CD4-positive, CD25-positive, alpha-beta regulatory T cell (primary cell): ENCODE data around the gene DBP. TPM values are rescaled to one million over a fixed set of nuclear protein-coding genes. Genes with fewer than 3 reads are reported as not detected.

Experiments used
- ATAC-seq, 2 donors: fragments of 150-1000 bp; cut with Tn5 transposase; one replicate each; pipeline ENCODE4 v1.10.0; 2021; ENCODE audit warnings: low read depth in 2 of 2, moderate number of reproducible peaks in 2 of 2, moderate library complexity in 1 of 2
- DNase-seq, 3 donors: peaks; one replicate each; pipeline versions ENCODE4 v3.0.0 to v3.0.0-alpha.2; 2012 to 2022; ENCODE audit warnings: mixed read lengths in 1 of 3
- H3K27ac ChIP-seq: one replicate; pipeline ENCODE4 v1.7.0; 2013; ENCODE audit warnings: mild to moderate bottlenecking, low read length; ENCODE audit not compliant: insufficient read depth, poor library complexity, severe bottlenecking
- H3K27me3 ChIP-seq: one replicate; pipeline ENCODE4 v1.7.0; 2013; ENCODE audit warnings: low read length; ENCODE audit not compliant: control insufficient read depth, insufficient read depth
- H3K36me3 ChIP-seq: one replicate; pipeline ENCODE4 v1.7.0; 2013; ENCODE audit warnings: mild to moderate bottlenecking, low read length, moderate library complexity; ENCODE audit not compliant: control insufficient read depth, insufficient read depth
- H3K4me1 ChIP-seq: 2 replicates; pipeline ENCODE4 v1.7.0; 2013; ENCODE audit warnings: mild to moderate bottlenecking, low read length; ENCODE audit not compliant: insufficient read depth, control insufficient read depth, poor library complexity, severe bottlenecking
- H3K4me3 ChIP-seq: one replicate; pipeline ENCODE4 v1.7.0; 2013; ENCODE audit warnings: low read depth, mild to moderate bottlenecking, low read length, moderate library complexity
- H3K9me3 ChIP-seq, 2 experiments: 1 replicate in 1 of 2; 2 replicates in 1 of 2; pipeline ENCODE4 v1.7.0; 2013; ENCODE audit warnings: low read length in 2 of 2, mild to moderate bottlenecking in 1 of 2, moderate library complexity in 1 of 2; ENCODE audit not compliant: control insufficient read depth in 2 of 2
- H3K27ac Mint-ChIP-seq, 3 donors: one replicate each; pipeline ENCODE4 v1.8.0; 2020 to 2022; ENCODE audit warnings: mild to moderate bottlenecking in 3 of 3, mixed read lengths in 3 of 3, moderate library complexity in 2 of 3
- H3K27me3 Mint-ChIP-seq: one replicate; pipeline ENCODE4 v1.8.0; 2022; ENCODE audit warnings: mild to moderate bottlenecking, mixed read lengths
- H3K36me3 Mint-ChIP-seq: one replicate; pipeline ENCODE4 v1.8.0; 2020; ENCODE audit warnings: mixed read lengths
- H3K4me1 Mint-ChIP-seq, 4 donors: one replicate each; pipeline ENCODE4 v1.8.0; 2020 to 2022; ENCODE audit warnings: mixed read lengths in 4 of 4, mild to moderate bottlenecking in 1 of 4
- H3K4me3 Mint-ChIP-seq, 4 donors: one replicate each; pipeline ENCODE4 v1.8.0; 2020 to 2022; ENCODE audit warnings: mild to moderate bottlenecking in 4 of 4, mixed read lengths in 4 of 4, moderate library complexity in 3 of 4
- H3K9me3 Mint-ChIP-seq, 7 donors: one replicate each; pipeline ENCODE4 v1.8.0; 2020 to 2022; ENCODE audit warnings: mixed read lengths in 7 of 7, mild to moderate bottlenecking in 3 of 7, moderate library complexity in 2 of 7
- polyA plus RNA-seq, 4 donors: library from polyadenylated mRNA; unstranded; fragments of 300-500 nt; fragmentation: Illumina TruSeq; gene quantifications; one replicate each; pipeline ENCODE4 v1.2.3, GENCODE V29; 2021
- total RNA-seq: library from RNA; stranded (reverse); gene quantifications from one replicate; pipeline ENCODE4 v1.2.3, GENCODE V29; 2022

Gene DBP
- total and polyA plus RNA-seq, 5 donors from 2014 or later: 37.7 to 96.6 (median 85.3) TPM

DNA sequence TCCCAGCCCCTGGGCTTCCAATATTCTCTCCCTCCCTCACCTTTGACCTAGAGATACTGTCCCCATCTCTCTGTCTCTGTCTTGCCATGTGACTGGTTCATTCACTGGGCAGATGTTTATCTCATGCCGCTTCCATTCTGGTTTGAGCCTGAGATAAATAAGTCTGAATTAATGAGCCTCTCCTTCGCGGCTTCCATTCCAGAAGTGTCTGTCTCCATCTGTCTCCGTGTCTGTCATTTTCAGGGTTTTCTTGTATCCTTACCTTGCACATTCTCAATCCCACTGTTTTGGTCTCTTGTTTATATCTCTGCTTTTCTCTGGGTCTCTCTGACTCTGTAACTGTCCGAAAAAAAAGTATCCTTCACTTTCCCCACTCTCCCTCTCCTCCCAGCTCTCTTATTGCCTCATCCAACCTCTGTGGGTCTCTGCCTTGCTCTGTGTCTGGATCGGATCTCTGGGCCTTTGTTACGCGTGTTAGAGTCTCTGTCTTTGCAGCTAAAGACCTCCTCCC lies 13.6 kb downstream of the DBP start:
- Mint-ChIP-seq H3K27me3 (no peaks in the 10 kb centered on the region), H3K4me1 (peaks cover 7 to 51% (median 32%) of the 10 kb centered on the region in 4 donors), H3K27ac (peak overlapping the region; percentile 85 to 93 (median 85)), H3K36me3 (peaks cover 11% of the 10 kb centered on the region), H3K9me3 (no peaks in the 10 kb centered on the region), H3K4me3 (peak overlapping the region; percentile 78 to 91 (median 85))
- Histone ChIP-seq H3K9me3 (no peaks in the 10 kb centered on the region), H3K4me3 (peak overlapping the region; percentile 63), H3K27ac (peak overlapping the region; percentile 70), H3K36me3 (no peaks in the 10 kb centered on the region), H3K27me3 (no peaks in the 10 kb centered on the region), H3K4me1 (peaks cover 22% of the 10 kb centered on the region)
- DNase-seq (no peak), ATAC-seq (no peak)

GRCh38 chr19:48619692-48620585 lies 17.2 kb downstream of the DBP start:
- H3K4me1 Mint-ChIP-seq: peaks cover 7 to 73% (median 40%) of the 10 kb centered on the region in 4 donors
- no peaks in the 10 kb centered on the region for H3K9me3 Mint-ChIP-seq
- no peaks in the 10 kb centered on the region for H3K27me3 ChIP-seq
- DNase-seq (no peak), ATAC-seq (no peak)
- H3K27ac ChIP-seq: peak overlapping the region; percentile 86
- peaks cover 18% of the 10 kb centered on the region for H3K36me3 Mint-ChIP-seq
- peak overlapping the region; percentile 96 to 98 (median 97) for H3K27ac Mint-ChIP-seq
- H3K27me3 Mint-ChIP-seq: no peaks in the 10 kb centered on the region
- H3K4me1 ChIP-seq: peaks cover 47% of the 10 kb centered on the region
- H3K4me3 Mint-ChIP-seq: peak overlapping the region; percentile 97 to 100 (median 98)
- peaks cover 26% of the 10 kb centered on the region for H3K36me3 ChIP-seq
- H3K4me3 ChIP-seq: peak overlapping the region; percentile 74
- H3K9me3 ChIP-seq: no peaks in the 10 kb centered on the region

DNA sequence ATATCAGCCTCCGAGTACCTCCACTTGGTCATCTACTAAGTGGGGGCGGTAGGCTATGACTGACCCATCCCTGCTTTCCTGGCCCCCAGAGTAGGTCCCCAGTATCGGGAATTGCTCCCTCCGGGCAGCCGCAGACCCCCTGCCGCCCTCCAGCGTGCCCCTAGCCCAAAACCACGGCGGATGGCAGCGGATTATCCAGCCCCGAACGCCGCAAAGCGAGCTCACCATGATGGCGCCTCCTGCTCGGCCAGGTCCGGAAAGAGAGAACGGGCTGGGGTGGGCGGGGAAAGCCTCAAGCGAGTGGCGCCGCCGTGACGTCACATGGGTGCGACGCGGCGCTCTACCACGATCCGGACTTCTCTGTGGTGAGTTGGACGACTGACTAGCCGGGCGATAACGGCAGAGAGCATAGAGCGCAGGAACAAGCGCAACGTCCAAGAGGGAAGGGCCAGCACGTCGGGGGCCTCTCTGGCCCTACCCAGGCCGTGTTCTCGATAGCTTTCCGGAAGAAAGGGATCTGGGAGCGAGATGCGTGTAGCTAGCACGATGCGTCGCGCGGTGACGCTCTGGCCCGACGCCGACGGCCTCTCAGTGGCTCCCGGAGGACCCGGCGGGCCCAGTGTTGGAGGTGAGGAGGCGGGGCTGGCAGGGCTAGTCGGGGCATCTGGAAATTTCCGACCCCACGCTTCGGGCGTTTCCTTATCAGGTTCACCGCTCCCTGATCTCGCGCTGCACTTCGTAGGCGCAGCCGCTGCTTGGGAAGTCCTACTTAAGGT lies 18.1 kb downstream of the DBP start, which contains the start of the genes RPL18 and SPHK2:
TSS of gene RPL18 (minus strand) at position 263 of the 776 bp plus-strand sequence. CDS start at position 228, 35 bp downstream.
TSS of gene SPHK2 (plus strand) at position 591 of the 776 bp plus-strand sequence. CDS start 1,009 bp downstream, outside the sequence.
- Mint-ChIP-seq H3K27me3 (no peaks in the 10 kb centered on the region), H3K27ac (peak within 1 kb of the TSS; percentile 96 to 98 (median 97)), H3K4me3 (peak within 1 kb of the TSS; percentile 97 to 100 (median 98)), H3K4me1 (peaks cover 7 to 68% (median 39%) of the 10 kb centered on the region in 4 donors), H3K9me3 (no peaks in the 10 kb centered on the region), H3K36me3 (peaks cover 21% of the 10 kb centered on the region)
- H3K27me3 ChIP-seq: no peaks in the 10 kb centered on the region
- ATAC-seq (peak; percentile 81 to 84), DNase-seq (peak; percentile 90 to 99 (median 95))
- H3K4me1 ChIP-seq: peaks cover 44% of the 10 kb centered on the region
- H3K4me3 ChIP-seq: peak within 1 kb of the TSS; percentile 97
- H3K27ac ChIP-seq: peak within 1 kb of the TSS; percentile 86
- no peaks in the 10 kb centered on the region for H3K9me3 ChIP-seq
- peaks cover 27% of the 10 kb centered on the region for H3K36me3 ChIP-seq

DNA sequence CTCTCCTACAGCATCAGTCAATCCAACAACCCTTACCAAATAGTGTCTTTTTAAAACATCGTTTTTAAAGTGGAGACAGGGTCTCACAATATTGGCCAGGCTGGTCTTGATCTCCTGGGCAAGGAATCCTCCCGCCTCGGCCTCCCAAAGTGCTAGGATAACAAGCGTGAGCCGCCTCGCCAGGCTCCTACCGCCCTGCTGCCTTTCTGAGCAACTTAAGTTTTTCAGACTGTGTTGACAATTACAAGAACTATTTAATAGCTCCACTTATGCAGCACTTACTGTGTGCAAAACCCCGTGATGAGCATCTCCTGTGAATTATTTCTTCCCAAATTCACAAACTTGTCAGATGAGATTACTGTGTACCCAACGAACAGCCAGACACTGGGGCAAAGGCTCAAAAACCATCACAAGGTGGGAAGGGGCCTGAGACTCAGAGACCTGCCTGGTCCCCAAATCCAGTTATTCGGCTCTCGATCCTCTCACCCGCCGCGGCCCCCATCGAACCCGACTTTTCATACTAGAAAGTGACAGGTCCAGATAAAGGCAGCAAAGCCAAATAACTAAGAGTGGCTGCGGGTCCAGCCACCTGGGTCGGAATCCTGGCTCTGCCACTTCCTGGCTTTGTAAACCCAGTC lies 18.8 kb downstream of the DBP start:
- Mint-ChIP-seq H3K4me3 (peak overlapping the region; percentile 97 to 100 (median 98)), H3K36me3 (peaks cover 23% of the 10 kb centered on the region), H3K27me3 (no peaks in the 10 kb centered on the region), H3K4me1 (peaks cover 4 to 61% (median 35%) of the 10 kb centered on the region in 4 donors), H3K27ac (peak overlapping the region; percentile 96 to 98 (median 97)), H3K9me3 (no peaks in the 10 kb centered on the region)
- Histone ChIP-seq H3K27ac (peak overlapping the region; percentile 86), H3K36me3 (peaks cover 27% of the 10 kb centered on the region), H3K4me3 (peak overlapping the region; percentile 97), H3K4me1 (peaks cover 37% of the 10 kb centered on the region), H3K27me3 (no peaks in the 10 kb centered on the region), H3K9me3 (no peaks in the 10 kb centered on the region)
- DNase-seq: no peak
- ATAC-seq: no peak

- Histone ChIP-seq H3K27me3 (no peaks in the 10 kb centered on the region), H3K9me3 (no peaks in the 10 kb centered on the region), H3K4me3 (peak overlapping the region; percentile 97), H3K4me1 (peaks cover 33% of the 10 kb centered on the region), H3K36me3 (peaks cover 27% of the 10 kb centered on the region), H3K27ac (peak overlapping the region; percentile 86)
- no peaks in the 10 kb centered on the region for H3K9me3 Mint-ChIP-seq
- ATAC-seq: no peak
- DNase-seq: no peak
- peak overlapping the region; percentile 97 to 100 (median 98) for H3K4me3 Mint-ChIP-seq
- peak overlapping the region in 2 of 3 donors; percentile 96 to 97 for H3K27ac Mint-ChIP-seq
- H3K4me1 Mint-ChIP-seq: peaks cover 4 to 54% (median 32%) of the 10 kb centered on the region in 4 donors
- H3K36me3 Mint-ChIP-seq: peaks cover 19% of the 10 kb centered on the region
- H3K27me3 Mint-ChIP-seq: no peaks in the 10 kb centered on the region
These were observed 19.8 kb downstream of the DBP start for GRCh38 chr19:48617146-48617937.

GRCh38 chr19:48616491-48617056 lies 20.6 kb downstream of the DBP start:
- peak overlapping the region in 2 of 3 donors; percentile 43 to 83 for H3K27ac Mint-ChIP-seq
- Histone ChIP-seq H3K27ac (peak overlapping the region; percentile 18), H3K27me3 (no peaks in the 10 kb centered on the region), H3K4me1 (peaks cover 33% of the 10 kb centered on the region), H3K9me3 (no peaks in the 10 kb centered on the region), H3K36me3 (peaks cover 27% of the 10 kb centered on the region), H3K4me3 (peak overlapping the region; percentile 32)
- H3K36me3 Mint-ChIP-seq: peaks cover 17% of the 10 kb centered on the region
- no peaks in the 10 kb centered on the region for H3K27me3 Mint-ChIP-seq
- H3K4me3 Mint-ChIP-seq: peak overlapping the region; percentile 97 to 100 (median 98)
- H3K4me1 Mint-ChIP-seq: peaks cover 4 to 51% (median 30%) of the 10 kb centered on the region in 4 donors
- DNase-seq (no peak), ATAC-seq (no peak)
- H3K9me3 Mint-ChIP-seq: no peaks in the 10 kb centered on the region
